Esophagus (tissue), 2 donors: ENCODE data around the gene SMIM20. TPM values are rescaled to one million over a fixed set of nuclear protein-coding genes. Genes with fewer than 3 reads are reported as not detected.

Source experiments
- polyA plus RNA-seq, 2 donors: library from polyadenylated mRNA; stranded (reverse); fragments of 200-250 nt; gene quantifications; one replicate each; pipeline ENCODE4 v1.2.3, GENCODE V29; 2013
- donor health status: healthy with polysubstance abuse.
- donor health status: Bipolar disorder and iron deficiency.

The SMIM20 gene
- polyA plus RNA-seq, 2 donors, result 8.7 to 15.9 TPM

Other genes with a start within 250 kb of the SMIM20 start
- gene SEL1L3, start 51.2 kb upstream of the SMIM20 start, polyA plus RNA-seq, result 1 to 10 TPM in 1 of 2 donors, under 1 TPM in 1; 0.71 to 2.3 TPM